Suprapubic skin (tissue), 4 donors: Measurements from ENCODE around the gene GRM7. TPM values are rescaled to one million over a fixed set of nuclear protein-coding genes. Genes with fewer than 3 reads are reported as not detected.

Source experiments
- DNase-seq, 2 donors: peaks; one replicate each; pipeline ENCODE4 v3.0.0-alpha.2; 2019; ENCODE audit warnings: low spot score in 2 of 2
- H3K27ac ChIP-seq: fragments of 200-600 bp; sonication (generic); one replicate; pipeline ENCODE4 v1.5.1; 2019
- H3K27me3 ChIP-seq: fragments of 200-600 bp; sonication (generic); one replicate; pipeline ENCODE4 v1.5.1; 2019
- H3K36me3 ChIP-seq: fragments of 200-600 bp; sonication (generic); one replicate; pipeline ENCODE4 v1.5.1; 2019
- H3K4me1 ChIP-seq: fragments of 200-600 bp; sonication (generic); one replicate; pipeline ENCODE4 v1.5.1; 2019
- H3K4me3 ChIP-seq: fragments of 200-600 bp; sonication (generic); one replicate; pipeline ENCODE4 v1.5.1; 2019; ENCODE audit warnings: mild to moderate bottlenecking
- H3K9me3 ChIP-seq: fragments of 200-600 bp; sonication (generic); one replicate; pipeline ENCODE4 v1.5.1; 2019
- EP300 ChIP-seq: sonication (generic); formaldehyde crosslinking; IDR thresholded peaks from one replicate; pipeline ENCODE4 v1.6.1; 2017; ENCODE audit warnings: antibody characterized with exemption
- POLR2A ChIP-seq, 2 donors: fragments of 450-650 bp; IDR thresholded peaks; one replicate each; pipeline ENCODE4 v1.6.1; 2017; ENCODE audit warnings: antibody characterized with exemption in 2 of 2, mild to moderate bottlenecking in 2 of 2, moderate library complexity in 2 of 2
- POLR2AphosphoS5 ChIP-seq, 3 donors: sonication (generic); formaldehyde crosslinking; IDR thresholded peaks; one replicate each; pipeline ENCODE4 v1.6.1; 2017; ENCODE audit warnings: antibody characterized with exemption in 3 of 3
- WGBS: methylation state at CpG from one replicate; pipeline ENCODE4 v1.1.5; 2018; 5-methylcytosine and 5-hydroxymethylcytosine counted together
- total RNA-seq, 4 donors: library from RNA; depleted of rRNA; stranded (reverse); fragments of >200 nt; gene quantifications; one replicate each; pipeline ENCODE4 v1.1.0, GENCODE V29; 2016
- TF ChIP-seq, protein P1 (sequence below), 2 donors: fragments of 200-600 bp in 1 of 2; fragments of 450-650 bp in 1 of 2; sonication (generic) in 1 of 2; IDR thresholded peaks; one replicate each; pipeline ENCODE4 v1.5.1; 2016 to 2019; ENCODE audit warnings: antibody characterized with exemption in 2 of 2, mild to moderate bottlenecking in 1 of 2, moderate library complexity in 1 of 2

The GRM7 gene
- total RNA-seq, 4 donors from 2014 or later: 0.21 to 0.48 TPM; not detected in 2

DNA sequence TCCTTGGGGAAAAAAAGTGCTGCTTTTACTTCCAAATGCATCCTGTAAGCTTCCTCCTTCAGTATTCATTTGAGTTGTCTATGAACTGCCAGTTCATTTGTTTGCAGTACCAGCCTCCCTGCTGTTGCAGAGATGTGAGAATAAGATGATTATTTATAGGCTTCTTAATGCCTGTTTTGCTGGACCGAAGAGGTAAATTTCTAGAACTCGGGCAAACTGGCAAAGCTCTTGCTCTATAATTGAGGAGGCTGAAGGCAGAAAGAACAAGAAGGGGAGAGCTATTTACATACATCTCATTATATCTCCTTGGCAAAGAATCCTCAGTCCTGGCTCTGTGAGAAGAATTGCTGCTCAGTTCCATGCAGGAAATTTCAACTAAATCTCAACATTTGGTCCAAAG lies 790.4 kb downstream of the GRM7 start:
- no peaks in the 10 kb centered on the region for H3K27me3 ChIP-seq
- no peaks in the 10 kb centered on the region for H3K36me3 ChIP-seq
- no peak overlapping the region for H3K4me3 ChIP-seq
- DNase-seq: no peak
- WGBS: 60% methylated on average over 2 of the region's 2 CpGs
- no peak overlapping the region for H3K27ac ChIP-seq
- no peak for TF ChIP-seq POLR2AphosphoS5 (IDR thresholded peaks at IDR 0.05)
- no peak for TF ChIP-seq EP300
- no peak for TF ChIP-seq POLR2A (IDR thresholded peaks at IDR 0.05)
- TF ChIP-seq, protein P1, sequence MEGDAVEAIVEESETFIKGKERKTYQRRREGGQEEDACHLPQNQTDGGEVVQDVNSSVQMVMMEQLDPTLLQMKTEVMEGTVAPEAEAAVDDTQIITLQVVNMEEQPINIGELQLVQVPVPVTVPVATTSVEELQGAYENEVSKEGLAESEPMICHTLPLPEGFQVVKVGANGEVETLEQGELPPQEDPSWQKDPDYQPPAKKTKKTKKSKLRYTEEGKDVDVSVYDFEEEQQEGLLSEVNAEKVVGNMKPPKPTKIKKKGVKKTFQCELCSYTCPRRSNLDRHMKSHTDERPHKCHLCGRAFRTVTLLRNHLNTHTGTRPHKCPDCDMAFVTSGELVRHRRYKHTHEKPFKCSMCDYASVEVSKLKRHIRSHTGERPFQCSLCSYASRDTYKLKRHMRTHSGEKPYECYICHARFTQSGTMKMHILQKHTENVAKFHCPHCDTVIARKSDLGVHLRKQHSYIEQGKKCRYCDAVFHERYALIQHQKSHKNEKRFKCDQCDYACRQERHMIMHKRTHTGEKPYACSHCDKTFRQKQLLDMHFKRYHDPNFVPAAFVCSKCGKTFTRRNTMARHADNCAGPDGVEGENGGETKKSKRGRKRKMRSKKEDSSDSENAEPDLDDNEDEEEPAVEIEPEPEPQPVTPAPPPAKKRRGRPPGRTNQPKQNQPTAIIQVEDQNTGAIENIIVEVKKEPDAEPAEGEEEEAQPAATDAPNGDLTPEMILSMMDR (IDR thresholded peaks at IDR 0.05): no peak
- no peaks in the 10 kb centered on the region for H3K9me3 ChIP-seq
- H3K4me1 ChIP-seq: no peaks in the 10 kb centered on the region

- no peaks in the 10 kb centered on the region for H3K27me3 ChIP-seq
- H3K36me3 ChIP-seq: no peaks in the 10 kb centered on the region
- H3K27ac ChIP-seq: no peak overlapping the region
- TF ChIP-seq POLR2AphosphoS5 (IDR thresholded peaks at IDR 0.05) (no peak), POLR2A (IDR thresholded peaks at IDR 0.05) (no peak), EP300 (no peak)
- TF ChIP-seq, protein P1 (IDR thresholded peaks at IDR 0.05): no peak
- no peaks in the 10 kb centered on the region for H3K9me3 ChIP-seq
- no peak overlapping the region for H3K4me3 ChIP-seq
- WGBS: 17% methylated on average over 4 of the region's 4 CpGs
- H3K4me1 ChIP-seq: no peaks in the 10 kb centered on the region
- DNase-seq: no peak
Measured at GRCh38 chr3:7657214-7658112, 796.5 kb downstream of the GRM7 start.

GRCh38 chr3:7658294-7658693 lies 797.4 kb downstream of the GRM7 start:
- WGBS: 62% methylated on average over 3 of the region's 3 CpGs
- no peaks in the 10 kb centered on the region for H3K36me3 ChIP-seq

GRCh38 chr3:7659079-7659478 lies 798.2 kb downstream of the GRM7 start:
- no peak overlapping the region for H3K27ac ChIP-seq
- WGBS: 80% methylated on average over 1 of the region's 1 CpG
- DNase-seq: no peak
- no peaks in the 10 kb centered on the region for H3K4me1 ChIP-seq
- no peaks in the 10 kb centered on the region for H3K36me3 ChIP-seq
- H3K4me3 ChIP-seq: no peak overlapping the region
- TF ChIP-seq POLR2A (IDR thresholded peaks at IDR 0.05) (no peak), POLR2AphosphoS5 (IDR thresholded peaks at IDR 0.05) (no peak), EP300 (no peak)
- TF ChIP-seq, protein P1 (IDR thresholded peaks at IDR 0.05): no peak
- no peaks in the 10 kb centered on the region for H3K27me3 ChIP-seq
- no peaks in the 10 kb centered on the region for H3K9me3 ChIP-seq

More at GRCh38 chr3:7658294-7658693, 797.4 kb downstream of the GRM7 start:
- Histone ChIP-seq H3K27me3 (no peaks in the 10 kb centered on the region), H3K4me1 (no peaks in the 10 kb centered on the region), H3K9me3 (no peaks in the 10 kb centered on the region), H3K27ac (no peak overlapping the region), H3K4me3 (no peak overlapping the region)
- DNase-seq: no peak
- TF ChIP-seq, protein P1 (IDR thresholded peaks at IDR 0.05): no peak
- no peak for TF ChIP-seq POLR2AphosphoS5 (IDR thresholded peaks at IDR 0.05)
- TF ChIP-seq EP300: no peak
- no peak for TF ChIP-seq POLR2A (IDR thresholded peaks at IDR 0.05)

- Histone ChIP-seq H3K27ac (no peak overlapping the region), H3K4me1 (no peaks in the 10 kb centered on the region), H3K27me3 (no peaks in the 10 kb centered on the region), H3K9me3 (no peaks in the 10 kb centered on the region), H3K36me3 (no peaks in the 10 kb centered on the region), H3K4me3 (no peak overlapping the region)
- no peak for DNase-seq
- WGBS: 88% methylated on average over 4 of the region's 4 CpGs
- TF ChIP-seq POLR2AphosphoS5 (IDR thresholded peaks at IDR 0.05): no peak
- TF ChIP-seq POLR2A (IDR thresholded peaks at IDR 0.05): no peak
Measured at GRCh38 chr3:7663771-7664170, 802.9 kb downstream of the GRM7 start.
